ENCODE measurements around the gene RAD51B.

- TF ChIP-seq EP300 (IDR thresholded peaks at IDR 0.05) = no peak
- TF ChIP-seq CTCF (IDR thresholded peaks at IDR 0.05) = no peak
- no peak for TF ChIP-seq POLR2A (IDR thresholded peaks at IDR 0.05)
Measured at GRCh38 chr14:68094752-68095151, 275.2 kb downstream of the RAD51B start.

All from ovary (tissue), 3 donors.